GM19035 (cell line): ENCODE results near the gene HMCN2.
A peak's percentile ranks its signal among the peaks of the same experiment; 100 is the strongest.
"Not testable (repeated sequence)": the region's sequence is repeated elsewhere in the genome, so short reads cannot be mapped to it uniquely, and the experiment has no call there.

Source experiments
- ATAC-seq: cut with Tn5 transposase; IDR thresholded peaks from one replicate; pipeline ENCODE4 v1.9.1; 2021; ENCODE audit not compliant: unreplicated experiment

HMCN2 gene

GRCh38 chr9:130237763-130238524 is 27.6 kb upstream of the HMCN2 start:
- no peak for ATAC-seq

DNA sequence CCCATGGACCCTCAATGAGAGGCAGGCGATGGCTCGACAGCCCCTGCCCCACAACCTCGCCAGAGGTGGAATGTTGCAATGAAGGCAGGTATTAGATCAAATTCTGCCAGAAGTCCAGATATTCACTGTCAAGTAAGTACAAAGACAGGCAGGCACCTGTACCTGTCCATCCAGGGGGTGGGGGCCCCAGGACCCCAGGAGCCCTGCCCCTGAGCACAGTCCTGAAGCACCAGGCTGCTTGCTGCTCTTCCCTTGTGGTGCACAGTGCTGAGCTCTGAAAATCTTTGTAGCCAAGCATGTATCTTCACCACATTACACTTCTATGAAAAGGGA is 26.2 kb upstream of the HMCN2 start:
- ATAC-seq: peak; percentile 10

GRCh38 chr9:130239741-130240241 is 25.8 kb upstream of the HMCN2 start:
- ATAC-seq: peak; percentile 44

- no peak for ATAC-seq
Measured at GRCh38 chr9:130240410-130241197, 25.0 kb upstream of the HMCN2 start.

GRCh38 chr9:130241198-130241535 is 24.4 kb upstream of the HMCN2 start:
- no peak for ATAC-seq

GRCh38 chr9:130242270-130243014 is 23.1 kb upstream of the HMCN2 start:
- no peak for ATAC-seq

DNA sequence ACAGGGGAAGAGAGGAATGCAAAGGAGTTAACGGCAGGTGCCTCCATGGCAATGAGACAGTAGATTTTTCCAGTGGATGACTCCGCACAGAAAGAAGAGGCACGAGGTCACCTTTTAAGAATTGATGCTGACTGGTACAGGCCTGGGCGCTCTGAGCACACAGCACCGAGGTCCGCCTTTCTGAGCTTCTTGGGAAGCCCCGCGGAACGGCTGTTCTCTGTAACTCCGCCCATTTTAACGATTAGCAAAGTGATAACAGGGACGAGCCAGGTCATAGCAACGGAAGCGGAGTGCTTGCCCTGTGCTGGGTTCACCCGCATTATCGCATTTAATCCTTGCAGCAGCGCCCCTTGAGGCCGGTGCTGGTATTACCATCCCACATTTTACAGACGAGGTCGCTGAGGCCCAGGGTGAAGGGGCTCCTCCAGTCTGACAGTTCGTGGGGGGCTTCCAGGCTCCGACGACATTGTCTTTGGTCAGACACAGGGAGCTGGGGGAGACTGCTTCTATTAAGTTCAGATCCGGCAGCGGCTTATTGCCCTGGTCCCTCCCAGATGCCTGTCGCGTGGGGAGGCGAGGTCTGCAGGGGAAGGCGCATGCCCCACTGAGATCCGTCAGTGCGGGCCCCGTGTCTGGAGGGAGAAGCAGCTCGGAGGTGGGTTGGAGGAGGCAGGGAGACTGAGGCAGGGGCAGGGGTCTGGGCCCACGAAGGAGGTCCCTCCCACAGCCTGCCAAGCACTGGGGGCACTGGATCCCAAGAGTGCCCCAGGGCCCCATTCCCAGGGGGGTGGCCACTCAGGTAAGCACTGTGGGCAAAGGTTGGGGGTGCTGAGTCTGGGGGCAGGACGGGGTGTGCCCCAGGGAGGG is 22.3 kb upstream of the HMCN2 start:
- ATAC-seq: no peak

- ATAC-seq: no peak
Measured at GRCh38 chr9:130243882-130244170, 21.7 kb upstream of the HMCN2 start.

DNA sequence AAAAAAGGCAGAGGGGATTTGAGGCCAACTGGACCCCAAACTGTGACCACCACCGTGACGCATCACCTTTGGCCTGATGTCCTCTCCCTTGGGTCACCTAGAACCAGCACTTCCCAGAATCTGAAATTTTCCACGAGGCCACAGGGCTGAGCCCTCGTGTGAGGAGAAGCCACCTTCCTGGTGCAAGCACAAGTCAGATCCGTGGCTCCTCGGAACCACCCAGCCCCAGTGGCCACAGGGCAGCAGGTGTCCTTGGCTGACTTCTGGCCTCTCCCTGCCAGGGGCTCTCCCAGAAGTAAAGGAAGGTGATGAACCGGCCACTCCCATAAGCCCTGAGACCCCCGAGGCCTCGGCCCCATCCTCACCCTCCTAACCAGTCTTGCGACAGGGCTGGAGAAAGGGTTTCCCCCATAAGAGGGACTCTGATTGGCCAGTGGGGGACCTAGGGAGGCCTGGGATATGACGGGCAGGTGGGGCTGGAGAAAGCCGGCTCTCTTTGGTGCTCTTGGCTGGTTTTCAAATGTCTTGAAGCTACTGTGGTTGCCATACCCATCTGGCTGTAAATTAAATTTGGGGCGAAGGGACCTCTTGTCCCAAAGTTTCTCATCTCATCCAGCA is 20.9 kb upstream of the HMCN2 start:
- ATAC-seq: no peak

DNA sequence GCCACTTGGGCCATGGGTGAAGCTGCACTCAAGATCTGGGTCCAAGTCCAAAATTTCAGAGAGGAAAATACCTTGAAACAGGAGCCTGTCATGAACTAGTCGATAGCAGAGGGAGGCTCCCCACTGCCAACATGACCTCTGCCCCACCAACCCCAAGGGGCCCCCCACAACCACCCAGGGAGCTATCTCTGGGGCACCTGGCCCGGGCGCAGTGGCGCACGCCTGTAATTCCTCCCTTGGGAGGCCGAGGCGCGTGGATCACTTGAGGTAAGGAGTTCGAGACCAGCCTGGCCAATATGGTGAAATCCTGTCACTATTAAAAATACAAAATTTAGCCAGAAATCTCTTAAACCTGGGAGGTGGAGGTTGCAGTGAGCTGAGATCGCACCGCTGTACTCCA is 20.1 kb upstream of the HMCN2 start:
- no peak for ATAC-seq

DNA sequence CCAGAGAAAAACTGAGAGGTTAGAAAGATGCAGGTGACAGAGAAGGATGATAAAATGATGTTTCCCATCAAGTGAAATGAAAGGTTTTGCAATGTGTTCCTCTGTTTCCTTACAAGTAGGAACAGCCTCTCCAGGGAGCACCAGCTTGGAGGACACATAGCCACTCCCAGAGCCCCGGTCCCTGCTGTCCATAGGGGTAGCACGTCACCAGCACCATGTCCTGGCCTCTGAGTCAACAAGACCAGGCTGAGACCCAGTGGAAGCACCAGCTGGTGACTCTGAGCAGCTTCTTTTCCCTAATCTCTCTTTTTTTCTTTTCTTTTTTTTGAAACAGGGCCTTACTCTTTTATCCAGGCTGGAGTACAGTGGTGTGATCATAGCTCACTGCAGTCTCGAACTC is 19.4 kb upstream of the HMCN2 start:
- ATAC-seq: no peak

GRCh38 chr9:130254747-130255630 is 10.6 kb upstream of the HMCN2 start:
- no peak for ATAC-seq

- ATAC-seq: no peak
Measured at GRCh38 chr9:130255631-130256134, 9.9 kb upstream of the HMCN2 start.

DNA sequence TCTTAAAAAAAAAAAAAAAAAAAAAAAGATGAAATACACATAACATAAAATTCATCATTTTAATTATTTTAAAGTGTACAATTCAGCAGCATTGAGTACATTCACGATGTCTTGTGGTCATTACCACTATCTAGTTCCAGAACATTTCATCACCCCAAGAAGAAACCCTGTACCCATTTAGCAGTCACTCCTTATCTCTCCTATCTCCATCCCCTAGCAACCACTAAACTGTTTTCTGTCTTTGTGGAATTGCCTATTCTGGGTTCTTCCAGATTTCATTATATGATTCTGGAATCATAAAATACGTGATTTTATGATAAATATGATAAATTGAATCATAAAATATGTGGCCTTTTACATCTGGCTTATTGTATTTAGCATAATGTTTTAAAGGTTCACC is 8.9 kb upstream of the HMCN2 start:
- ATAC-seq: no peak

DNA sequence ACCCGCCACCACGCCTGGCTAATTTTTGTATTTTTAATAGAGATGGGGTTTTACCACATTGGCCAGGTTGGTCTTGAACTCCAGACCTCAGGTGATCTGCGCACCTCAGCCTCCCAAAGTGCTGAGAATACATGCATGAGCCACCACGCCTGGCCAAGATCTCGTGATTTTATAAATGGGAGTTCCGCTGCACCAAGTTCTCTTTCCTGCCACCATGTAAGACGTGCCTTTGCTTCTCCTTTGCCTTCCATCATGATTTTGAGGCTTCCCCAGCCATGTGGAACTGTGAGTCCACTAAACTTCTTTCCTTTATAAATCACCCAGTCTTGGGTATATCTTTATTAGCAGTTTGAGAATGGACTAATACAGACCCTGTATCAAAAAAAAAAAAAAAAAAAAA is 7.4 kb upstream of the HMCN2 start:
- not testable (repeated sequence) for ATAC-seq

GRCh38 chr9:130259044-130259443 is 6.5 kb upstream of the HMCN2 start:
- no peak for ATAC-seq

- no peak for ATAC-seq
Measured at GRCh38 chr9:130260816-130261765, 4.5 kb upstream of the HMCN2 start.

DNA sequence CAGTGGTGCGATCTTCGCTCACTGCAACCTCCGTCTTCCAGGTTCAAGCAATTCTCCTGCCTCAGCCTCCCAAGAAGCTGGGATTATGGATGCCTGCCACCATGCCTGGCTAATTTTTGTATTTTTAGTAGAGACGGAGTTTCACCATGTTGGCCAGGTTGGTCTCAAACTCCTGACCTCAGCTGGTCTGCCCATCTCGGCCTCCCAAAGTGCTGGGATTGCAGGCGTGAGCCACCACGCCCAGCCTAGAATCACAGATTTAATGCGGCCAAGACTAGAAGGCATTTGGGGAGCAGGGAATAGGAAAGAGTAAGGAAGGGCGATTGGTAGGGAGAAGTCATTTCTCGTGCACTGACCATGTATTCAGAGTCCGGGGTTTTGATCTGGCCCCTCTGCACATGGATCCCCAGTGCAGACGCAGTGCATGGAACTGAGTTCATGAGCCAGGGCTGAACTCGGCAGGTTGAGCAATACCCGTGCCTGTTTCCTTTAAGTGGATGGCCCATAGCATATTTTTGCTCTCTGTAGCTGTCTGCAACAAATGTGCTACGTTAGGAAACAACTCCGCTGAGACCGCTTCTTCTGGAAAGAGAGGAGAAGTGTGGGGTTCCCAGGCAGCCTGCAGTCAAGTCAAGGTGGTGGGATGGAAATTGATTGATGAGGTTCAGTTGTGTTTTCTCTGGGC is 3.4 kb upstream of the HMCN2 start:
- ATAC-seq: no peak
